Smooth muscle cell (in vitro differentiated cells): ENCODE measurements around the gene TARS3. TPM values are rescaled to one million over a fixed set of nuclear protein-coding genes. Genes with fewer than 3 reads are reported as not detected.

Source experiments
- DNase-seq: peaks from one replicate; lab custom pipeline; 2025; ENCODE audit not compliant: unreplicated experiment; lab: John Stamatoyannopoulos, UW
- H2AFZ ChIP-seq: fragments of 200-600 bp; sonication (generic); 2 replicates; pipeline ENCODE4 v1.6.0; 2016; ENCODE audit warnings: antibody characterized with exemption, low read depth, mild to moderate bottlenecking
- H3F3A ChIP-seq: fragments of 200-600 bp; sonication (generic); 2 replicates; pipeline ENCODE4 v1.6.0; 2017; ENCODE audit warnings: antibody characterized with exemption, low read depth
- H3K27ac ChIP-seq: fragments of 200-600 bp; sonication (generic); 2 replicates; pipeline ENCODE4 v1.5.1; 2016; ENCODE audit warnings: low read depth, mild to moderate bottlenecking
- H3K27me3 ChIP-seq: fragments of 200-600 bp; sonication (generic); 2 replicates; pipeline ENCODE4 v1.6.1; 2016; ENCODE audit warnings: low read depth, mild to moderate bottlenecking
- H3K36me3 ChIP-seq: fragments of 200-600 bp; sonication (generic); 2 replicates; pipeline ENCODE4 v1.5.1; 2016; ENCODE audit warnings: low read depth
- H3K4me1 ChIP-seq: fragments of 200-600 bp; sonication (generic); 2 replicates; pipeline ENCODE4 v1.5.1; 2016; ENCODE audit warnings: low read depth
- H3K4me2 ChIP-seq: fragments of 200-600 bp; sonication (generic); 2 replicates; pipeline ENCODE4 v1.6.0; 2016; ENCODE audit warnings: mild to moderate bottlenecking
- H3K4me3 ChIP-seq: fragments of 200-600 bp; sonication (generic); 2 replicates; pipeline ENCODE4 v1.5.1; 2016; ENCODE audit warnings: mild to moderate bottlenecking
- H3K79me2 ChIP-seq: fragments of 200-600 bp; sonication (generic); 2 replicates; pipeline ENCODE4 v1.6.0; 2016; ENCODE audit warnings: low read depth, mild to moderate bottlenecking
- H3K9ac ChIP-seq: fragments of 200-600 bp; sonication (generic); 2 replicates; pipeline ENCODE4 v1.6.0; 2016; ENCODE audit warnings: low read depth
- H3K9me3 ChIP-seq: fragments of 200-600 bp; sonication (generic); replicated peaks from 2 replicates; pipeline ENCODE4 v1.5.1; 2016; ENCODE audit warnings: low read depth
- H4K20me1 ChIP-seq: fragments of 200-600 bp; sonication (generic); 2 replicates; pipeline ENCODE4 v1.6.0; 2016; ENCODE audit warnings: low read depth
- CTCF ChIP-seq: fragments of 200-600 bp; sonication (generic); IDR thresholded peaks from 2 replicates; pipeline ENCODE4 v1.5.1; 2017; ENCODE audit warnings: borderline replicate concordance, mild to moderate bottlenecking, antibody characterized with exemption; ENCODE audit not compliant: insufficient read depth, poor library complexity, severe bottlenecking
- WGBS: methylation state at CpG from one replicate; pipeline ENCODE4 v1.1.7; 2016; ENCODE audit warnings: low lambda C conversion rate; 5-methylcytosine and 5-hydroxymethylcytosine counted together
- polyA plus RNA-seq: library from polyadenylated mRNA; unstranded; fragments of >200 nt; fragmentation: Nextera tagmentation; extraction: Ambion mirVana; gene quantifications from 2 replicates; pipeline ENCODE4 v1.2.1, GENCODE V29; 2016
- total RNA-seq: library from RNA; depleted of rRNA; stranded (reverse); fragments of >200 nt; gene quantifications from 2 replicates; pipeline ENCODE4 v1.2.3, GENCODE V29; 2014

Gene TARS3
- total and polyA plus RNA-seq, 2 experiments from 2014 or later = 20.0 to 23.0 TPM

GRCh38 chr15:101684877-101685276 lies 39.4 kb downstream of the TARS3 start:
- Histone ChIP-seq H3K36me3 (no peaks in the 10 kb centered on the region), H3K4me1 (peaks cover 9% of the 10 kb centered on the region), H3K4me3 (no peak overlapping the region), H2AFZ (no peak overlapping the region), H3F3A (peaks cover 13% of the 10 kb centered on the region), H3K79me2 (no peaks in the 10 kb centered on the region), H3K4me2 (peak overlapping the region; percentile 63), H3K9ac (peak overlapping the region; percentile 3), H3K27ac (peak overlapping the region; percentile 82), H3K27me3 (no peaks in the 10 kb centered on the region), H4K20me1 (no peaks in the 10 kb centered on the region), H3K9me3 (no peaks in the 10 kb centered on the region)
- TF ChIP-seq CTCF = no peak
- no peak for DNase-seq
- WGBS = 81% methylated on average over 3 of the region's 3 CpGs

GRCh38 chr15:101684384-101684783 lies 39.9 kb downstream of the TARS3 start:
- no peaks in the 10 kb centered on the region for H4K20me1 ChIP-seq
- H3K4me1 ChIP-seq = peaks cover 9% of the 10 kb centered on the region
- DNase-seq = no peak
- H3K9me3 ChIP-seq = no peaks in the 10 kb centered on the region
- H3K9ac ChIP-seq = peak overlapping the region; percentile 3
- no peaks in the 10 kb centered on the region for H3K27me3 ChIP-seq
- H2AFZ ChIP-seq = no peak overlapping the region
- no peak for TF ChIP-seq CTCF
- H3K4me2 ChIP-seq = peak overlapping the region; percentile 63
- H3K27ac ChIP-seq = peak overlapping the region; percentile 82
- WGBS = 0% methylated on average over 1 of the region's 1 CpG
- no peaks in the 10 kb centered on the region for H3K36me3 ChIP-seq
- no peak overlapping the region for H3K4me3 ChIP-seq
- peaks cover 13% of the 10 kb centered on the region for H3F3A ChIP-seq
- H3K79me2 ChIP-seq = no peaks in the 10 kb centered on the region

- peak overlapping the region; percentile 14 for H3K27ac ChIP-seq
- H3K9ac ChIP-seq = no peak overlapping the region
- no peak overlapping the region for H3K4me2 ChIP-seq
- no peak overlapping the region for H2AFZ ChIP-seq
- 66% methylated on average over 2 of the region's 2 CpGs for WGBS
- no peak for TF ChIP-seq CTCF
- H3K9me3 ChIP-seq = no peaks in the 10 kb centered on the region
- DNase-seq = no peak
- peaks cover 12% of the 10 kb centered on the region for H3K4me1 ChIP-seq
- H3F3A ChIP-seq = peaks cover 19% of the 10 kb centered on the region
- no peak overlapping the region for H3K4me3 ChIP-seq
- no peaks in the 10 kb centered on the region for H3K36me3 ChIP-seq
- H4K20me1 ChIP-seq = no peaks in the 10 kb centered on the region
- H3K79me2 ChIP-seq = no peaks in the 10 kb centered on the region
- H3K27me3 ChIP-seq = no peaks in the 10 kb centered on the region
Observed at GRCh38 chr15:101679806-101680205, 44.5 kb downstream of the TARS3 start.

GRCh38 chr15:101676921-101677329 lies 47.3 kb downstream of the TARS3 start:
- DNase-seq = no peak
- no peak overlapping the region for H2AFZ ChIP-seq
- H3K9ac ChIP-seq = no peak overlapping the region
- H3K9me3 ChIP-seq = no peaks in the 10 kb centered on the region
- H3K36me3 ChIP-seq = no peaks in the 10 kb centered on the region
- H3K79me2 ChIP-seq = no peaks in the 10 kb centered on the region
- H3K4me2 ChIP-seq = peak overlapping the region; percentile 50
- whole genome bisulfite sequencing = 38% methylated on average over 4 of the region's 4 CpGs
- no peak for TF ChIP-seq CTCF
- peak overlapping the region; percentile 97 for H3K27ac ChIP-seq
- H3K4me3 ChIP-seq = no peak overlapping the region
- H3K27me3 ChIP-seq = no peaks in the 10 kb centered on the region
- peaks cover 17% of the 10 kb centered on the region for H3F3A ChIP-seq
- no peaks in the 10 kb centered on the region for H4K20me1 ChIP-seq
- H3K4me1 ChIP-seq = peaks cover 9% of the 10 kb centered on the region
